Neutrophil (primary cell): Measurements from ENCODE around the gene PIGZ.

ENCODE experiments used
- H3K27ac ChIP-seq: fragments of 200-600 bp; sonication (generic); 2 replicates; pipeline ENCODE4 v1.5.1; 2016; ENCODE audit warnings: mild to moderate bottlenecking, moderate library complexity
- H3K27me3 ChIP-seq: fragments of 200-600 bp; sonication (generic); 2 replicates; pipeline ENCODE4 v1.6.0; 2016; ENCODE audit warnings: mild to moderate bottlenecking
- H3K36me3 ChIP-seq: fragments of 200-600 bp; sonication (generic); 2 replicates; pipeline ENCODE4 v1.5.1; 2017
- H3K4me1 ChIP-seq, 2 experiments: fragments of 200-600 bp in 1 of 2; sonication (generic) in 1 of 2; 1 replicate in 1 of 2; 2 replicates in 1 of 2; pipeline versions ENCODE4 v1.5.1 to v1.6.1; 2013 to 2016; ENCODE audit warnings: low read depth in 1 of 2, low read length in 1 of 2, mild to moderate bottlenecking in 1 of 2, moderate library complexity in 1 of 2; ENCODE audit not compliant: control insufficient read depth in 1 of 2, insufficient read depth in 1 of 2
- H3K4me3 ChIP-seq, 2 experiments: fragments of 200-600 bp in 1 of 2; sonication (generic) in 1 of 2; 1 replicate in 1 of 2; 2 replicates in 1 of 2; pipeline ENCODE4 v1.5.1; 2013 to 2016; ENCODE audit warnings: low read depth in 1 of 2, low read length in 1 of 2, mild to moderate bottlenecking in 1 of 2, moderate library complexity in 1 of 2
- H3K9me3 ChIP-seq: fragments of 200-600 bp; sonication (generic); 2 replicates; pipeline ENCODE4 v1.5.1; 2016
- CTCF ChIP-seq: fragments of 200-600 bp; sonication (generic); IDR thresholded peaks from 2 replicates; pipeline ENCODE4 v1.5.1; 2016; ENCODE audit warnings: antibody characterized with exemption

Gene PIGZ

GRCh38 chr3:196920733-196921132, 47.9 kb downstream of the PIGZ start:
- no peak overlapping the region for H3K27ac ChIP-seq
- H3K36me3 ChIP-seq: peaks cover 28% of the 10 kb centered on the region

GRCh38 chr3:196918968-196919367, 49.7 kb downstream of the PIGZ start:
- Histone ChIP-seq H3K4me3 (no peak overlapping the region), H3K27ac (no peak overlapping the region), H3K9me3 (no peaks in the 10 kb centered on the region), H3K4me1 (no peaks in the 10 kb centered on the region), H3K36me3 (peaks cover 27% of the 10 kb centered on the region), H3K27me3 (no peaks in the 10 kb centered on the region)
- TF ChIP-seq CTCF: no peak

More at GRCh38 chr3:196920733-196921132, 47.9 kb downstream of the PIGZ start:
- no peaks in the 10 kb centered on the region for H3K4me1 ChIP-seq
- H3K4me3 ChIP-seq: no peak overlapping the region
- H3K27me3 ChIP-seq: no peaks in the 10 kb centered on the region
- no peak for TF ChIP-seq CTCF
- no peaks in the 10 kb centered on the region for H3K9me3 ChIP-seq

- H3K4me3 ChIP-seq: no peak overlapping the region
- no peaks in the 10 kb centered on the region for H3K27me3 ChIP-seq
- TF ChIP-seq CTCF: no peak
- H3K27ac ChIP-seq: no peak overlapping the region
- no peaks in the 10 kb centered on the region for H3K4me1 ChIP-seq
- peaks cover 10% of the 10 kb centered on the region for H3K36me3 ChIP-seq
- no peaks in the 10 kb centered on the region for H3K9me3 ChIP-seq
These were observed 51.6 kb downstream of the PIGZ start for GRCh38 chr3:196916995-196917394.

DNA sequence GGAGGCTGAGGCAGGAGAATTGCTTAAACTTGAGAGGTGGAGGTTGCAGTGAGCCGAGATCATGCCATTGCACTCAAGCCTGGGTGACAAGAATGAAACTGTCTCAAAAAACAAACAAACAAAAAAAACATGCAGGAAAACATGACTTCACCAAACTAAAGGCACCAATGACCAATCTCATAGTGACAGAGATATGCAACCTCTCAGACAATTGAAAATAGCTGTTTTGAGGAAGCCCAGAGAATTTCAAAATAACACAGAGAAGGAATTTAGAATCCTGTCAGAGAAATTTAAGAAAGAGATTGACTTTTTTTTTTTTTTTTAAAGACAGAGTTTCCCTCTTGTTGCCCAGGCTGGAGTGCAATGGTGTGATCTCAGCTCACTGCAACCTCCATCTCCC, 52.4 kb downstream of the PIGZ start:
- no peak overlapping the region for H3K27ac ChIP-seq
- no peaks in the 10 kb centered on the region for H3K27me3 ChIP-seq
- H3K36me3 ChIP-seq: peaks cover 10% of the 10 kb centered on the region
- no peak for TF ChIP-seq CTCF
- H3K9me3 ChIP-seq: no peaks in the 10 kb centered on the region
- H3K4me3 ChIP-seq: no peak overlapping the region
- H3K4me1 ChIP-seq: peaks cover 0 to 4% of the 10 kb centered on the region in 2 experiments

DNA sequence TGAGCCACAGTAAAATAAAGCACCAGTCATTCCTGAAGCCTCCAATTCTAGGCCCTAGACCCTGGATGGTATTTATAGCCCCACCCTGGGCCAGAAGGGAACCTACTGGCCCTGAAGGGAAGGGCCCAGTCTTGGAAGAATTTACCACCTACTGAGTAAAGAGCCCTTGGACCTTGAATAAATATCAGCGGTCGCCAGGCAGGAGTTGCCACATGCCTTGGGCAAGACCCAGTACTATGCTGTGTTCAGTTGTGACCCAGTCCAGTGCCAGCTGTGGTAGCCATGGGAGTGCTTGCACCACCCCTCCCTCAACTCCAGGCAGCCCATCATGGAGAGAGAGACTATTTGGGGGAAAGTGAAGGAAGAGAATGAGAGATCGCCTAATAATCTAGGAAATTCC, 53.3 kb downstream of the PIGZ start:
- no peaks in the 10 kb centered on the region for H3K9me3 ChIP-seq
- peaks cover 0 to 5% of the 10 kb centered on the region in 2 experiments for H3K4me1 ChIP-seq
- H3K27ac ChIP-seq: no peak overlapping the region
- H3K27me3 ChIP-seq: no peaks in the 10 kb centered on the region
- no peak overlapping the region for H3K4me3 ChIP-seq
- peaks cover 10% of the 10 kb centered on the region for H3K36me3 ChIP-seq
- no peak for TF ChIP-seq CTCF

GRCh38 chr3:196914866-196915265, 53.8 kb downstream of the PIGZ start:
- no peak overlapping the region for H3K27ac ChIP-seq
- H3K4me3 ChIP-seq: no peak overlapping the region
- peaks cover 10% of the 10 kb centered on the region for H3K36me3 ChIP-seq
- no peaks in the 10 kb centered on the region for H3K9me3 ChIP-seq
- no peak for TF ChIP-seq CTCF
- H3K4me1 ChIP-seq: peaks cover 0 to 5% of the 10 kb centered on the region in 2 experiments
- H3K27me3 ChIP-seq: no peaks in the 10 kb centered on the region
